HG03108 (cell line): ENCODE data around the gene OR52B6.
A peak's percentile ranks its signal among the peaks of the same experiment; 100 is the strongest.
"Not testable (repeated sequence)": the region's sequence is repeated elsewhere in the genome, so short reads cannot be mapped to it uniquely, and the experiment has no call there.

Experiments used
- ATAC-seq: cut with Tn5 transposase; IDR thresholded peaks from one replicate; pipeline ENCODE4 v1.9.1; 2021; ENCODE audit warnings: moderate library complexity; ENCODE audit not compliant: unreplicated experiment

Gene OR52B6

GRCh38 chr11:5593146-5593545 is 12.5 kb downstream of the OR52B6 start:
- no peak for ATAC-seq

- ATAC-seq = peak; percentile 47
Observed at GRCh38 chr11:5596607-5597201, 16.0 kb downstream of the OR52B6 start, which contains the start of gene TRIM6. Gene TRIM6, plus strand, starts transcription at chr11:5596637. Its CDS starts 261 bp downstream, at chr11:5596898.

GRCh38 chr11:5597953-5598352 is 17.3 kb downstream of the OR52B6 start:
- no peak for ATAC-seq

DNA sequence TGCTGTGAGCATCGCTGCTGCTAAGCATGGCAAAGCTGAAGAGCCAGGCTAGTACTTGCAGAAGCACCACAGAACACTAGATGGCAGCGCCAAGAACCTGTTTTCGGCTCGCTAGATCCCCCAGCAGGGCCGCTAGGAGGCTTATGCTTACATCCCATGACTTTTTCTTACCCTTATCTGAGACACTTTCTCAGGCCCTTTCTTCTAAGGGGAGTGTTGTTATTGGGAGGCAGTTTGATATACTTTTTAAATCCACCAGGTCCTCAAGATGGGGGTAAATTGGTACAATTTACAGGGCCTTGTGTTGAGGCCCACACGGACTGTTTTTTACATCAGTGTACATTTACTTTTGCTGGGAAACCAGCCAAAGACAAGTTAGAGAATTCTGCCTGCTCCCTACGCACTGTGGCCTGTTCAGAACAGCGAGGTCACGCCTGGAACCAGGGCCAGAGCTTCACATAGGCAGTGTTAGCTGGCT is 19.7 kb downstream of the OR52B6 start:
- peak; percentile 71 for ATAC-seq

DNA sequence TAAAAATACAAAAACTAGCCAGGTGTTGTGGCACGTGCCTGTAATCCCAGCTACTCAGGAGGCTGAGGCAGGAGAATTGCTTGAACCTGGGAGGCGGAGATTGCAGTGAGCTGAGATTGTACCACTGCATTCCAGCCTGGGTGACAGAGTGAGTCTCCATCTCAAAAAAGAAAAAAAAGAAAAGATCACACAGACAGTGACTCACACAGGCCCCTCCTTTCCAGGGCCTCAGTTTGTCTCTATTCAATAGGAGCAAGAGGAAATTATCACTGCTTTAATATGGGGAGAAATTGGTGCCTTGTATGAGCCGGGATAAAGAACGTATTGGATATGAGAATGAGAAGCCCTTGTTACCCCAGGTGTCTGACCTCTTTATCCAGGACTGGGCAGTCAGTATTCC is 22.1 kb downstream of the OR52B6 start:
- not testable (repeated sequence) for ATAC-seq

GRCh38 chr11:5603326-5603725 is 22.6 kb downstream of the OR52B6 start:
- no peak for ATAC-seq

DNA sequence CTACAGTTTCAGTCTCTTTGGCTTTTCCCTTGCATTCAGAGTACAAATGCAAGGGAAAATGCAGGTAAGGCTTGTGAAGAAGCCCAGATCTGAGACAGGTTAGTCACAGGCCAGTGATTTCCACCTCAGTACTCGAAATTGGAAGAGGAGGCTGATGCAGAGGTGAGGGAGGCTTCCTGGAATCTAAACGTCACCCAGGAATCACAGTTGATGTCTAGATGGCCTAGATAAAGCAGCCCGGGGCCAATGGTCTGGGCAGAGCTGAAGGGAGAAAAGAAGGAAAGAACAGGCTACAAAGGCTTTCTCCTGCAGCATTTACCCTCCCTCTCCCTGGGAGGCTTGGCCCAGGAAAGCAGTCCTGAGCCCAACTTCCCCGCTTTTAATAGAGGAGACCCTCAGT is 24.2 kb downstream of the OR52B6 start:
- no peak for ATAC-seq

- ATAC-seq = no peak
Observed at GRCh38 chr11:5605849-5606248, 25.2 kb downstream of the OR52B6 start.

GRCh38 chr11:5608808-5609207 is 28.1 kb downstream of the OR52B6 start:
- ATAC-seq = no peak

- no peak for ATAC-seq
Observed at GRCh38 chr11:5610446-5610845, 29.8 kb downstream of the OR52B6 start.

GRCh38 chr11:5611627-5612026 is 30.9 kb downstream of the OR52B6 start:
- no peak for ATAC-seq

DNA sequence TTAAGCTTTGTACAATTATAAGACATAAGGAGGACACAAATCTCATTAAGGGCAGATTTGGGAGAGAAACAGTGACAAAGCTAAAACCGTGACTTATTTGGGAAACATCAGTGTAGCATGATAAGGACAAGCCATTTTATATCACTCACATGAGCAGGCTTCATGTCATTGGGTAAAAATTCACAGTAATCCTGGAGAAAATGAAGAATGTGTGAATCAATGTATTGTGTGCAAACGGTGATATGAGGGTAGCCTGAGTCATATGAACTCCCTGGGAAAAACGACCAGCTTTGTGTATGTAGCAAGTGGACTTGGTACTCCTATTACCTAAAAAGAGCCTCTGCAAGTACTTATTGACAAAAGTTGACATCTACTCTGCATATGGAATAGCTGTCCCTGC is 38.1 kb downstream of the OR52B6 start:
- no peak for ATAC-seq

- ATAC-seq = no peak
Observed at GRCh38 chr11:5620651-5621521, 40.2 kb downstream of the OR52B6 start.

GRCh38 chr11:5621580-5621979 is 40.9 kb downstream of the OR52B6 start:
- no peak for ATAC-seq

GRCh38 chr11:5622802-5623201 is 42.1 kb downstream of the OR52B6 start:
- ATAC-seq = no peak

DNA sequence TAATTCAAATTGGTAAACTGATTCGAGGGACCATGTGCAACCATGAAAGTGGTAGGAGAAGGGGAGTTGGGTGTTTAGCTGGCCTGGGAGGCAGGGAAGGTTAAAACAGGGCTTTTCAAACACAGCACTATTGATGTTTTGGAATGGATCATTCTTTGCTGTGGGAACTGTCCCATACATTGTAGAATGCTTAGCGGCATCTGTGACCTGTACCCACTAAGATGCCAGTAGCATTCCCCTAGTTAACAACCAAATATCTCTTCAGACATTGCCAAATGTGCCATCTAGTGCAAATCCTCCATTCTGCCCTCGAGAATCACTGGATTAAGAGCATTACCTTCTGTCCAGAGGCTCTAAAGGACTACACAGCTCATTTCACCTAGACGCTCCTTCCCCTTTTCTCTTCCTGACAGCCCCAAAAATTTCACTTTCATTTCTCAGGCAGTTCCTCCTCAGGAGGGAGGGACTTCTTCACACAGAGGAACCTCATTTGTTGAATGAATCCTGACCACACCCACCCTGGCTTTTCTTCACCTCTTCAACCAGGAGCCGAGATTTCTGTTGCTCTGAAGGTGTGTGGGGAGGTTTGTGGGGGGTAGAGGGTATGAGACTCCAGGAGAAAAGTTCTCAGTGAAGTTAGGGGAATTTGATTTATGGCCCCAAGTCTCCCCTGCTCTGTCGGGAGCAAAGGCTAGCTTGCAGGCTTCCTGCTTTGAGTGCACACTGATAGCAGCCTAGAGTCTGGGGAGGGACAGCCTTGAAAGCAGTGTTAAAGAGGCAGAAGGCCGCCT is 44.0 kb downstream of the OR52B6 start, which contains the start of gene TRIM34:
Gene TRIM34 (plus strand): TSS at position 513 of the 791 bp plus-strand sequence. CDS start 7,331 bp downstream, outside the sequence.
- peak; percentile 97 for ATAC-seq

- no peak for ATAC-seq
Observed at GRCh38 chr11:5625281-5625680, 44.6 kb downstream of the OR52B6 start.

GRCh38 chr11:5626196-5626595 is 45.5 kb downstream of the OR52B6 start:
- no peak for ATAC-seq

DNA sequence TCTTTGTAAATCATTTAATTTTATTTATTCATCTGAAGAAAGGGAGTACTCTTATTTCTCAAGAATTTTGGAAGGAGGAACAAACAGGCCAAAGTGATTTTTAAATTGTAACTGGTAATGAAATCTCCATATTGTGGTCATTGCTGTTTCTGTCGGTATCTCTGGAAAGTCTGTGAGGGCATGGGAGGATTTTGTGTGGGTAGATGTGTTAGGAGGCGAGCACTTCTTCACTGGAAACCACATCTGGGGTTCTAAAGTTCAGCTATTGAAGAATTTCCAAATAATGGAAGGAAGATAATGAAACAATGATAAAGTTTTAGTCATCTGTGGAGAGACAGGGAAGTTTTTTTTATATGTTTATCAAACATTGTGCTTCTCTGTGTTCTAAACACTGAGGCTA is 50.7 kb downstream of the OR52B6 start:
- no peak for ATAC-seq
